Measurements from ENCODE around the gene OGFOD1. TPM values are rescaled to one million over a fixed set of nuclear protein-coding genes. Genes with fewer than 3 reads are reported as not detected.

OGFOD1 gene
- total and polyA plus RNA-seq, 10 of the 15 experiments (the other 5 are each of a cell fraction or from before 2014, with no cell fraction given): 31.4 to 119 (median 51.6) TPM

DNA sequence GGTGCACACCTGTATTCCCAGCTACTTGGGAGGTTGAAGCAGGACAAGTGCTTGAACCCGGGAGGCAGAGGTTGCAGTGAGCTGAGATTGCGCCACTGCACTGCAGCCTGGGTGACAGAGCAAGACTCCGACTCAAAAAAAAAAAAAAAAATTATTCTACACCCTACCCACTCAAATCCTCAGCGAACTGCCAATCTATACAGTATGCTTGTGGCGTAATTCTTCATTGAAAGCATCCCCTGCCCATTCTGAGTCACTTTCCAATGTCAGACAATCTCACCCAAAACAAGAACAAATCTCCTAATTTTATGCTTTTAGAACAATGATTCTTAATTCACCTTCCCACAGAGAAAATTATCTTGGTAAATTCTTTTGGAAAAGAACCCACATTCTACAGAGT, 38.0 kb upstream of the OGFOD1 start (continued):
- TF ChIP-seq, protein P1, sequence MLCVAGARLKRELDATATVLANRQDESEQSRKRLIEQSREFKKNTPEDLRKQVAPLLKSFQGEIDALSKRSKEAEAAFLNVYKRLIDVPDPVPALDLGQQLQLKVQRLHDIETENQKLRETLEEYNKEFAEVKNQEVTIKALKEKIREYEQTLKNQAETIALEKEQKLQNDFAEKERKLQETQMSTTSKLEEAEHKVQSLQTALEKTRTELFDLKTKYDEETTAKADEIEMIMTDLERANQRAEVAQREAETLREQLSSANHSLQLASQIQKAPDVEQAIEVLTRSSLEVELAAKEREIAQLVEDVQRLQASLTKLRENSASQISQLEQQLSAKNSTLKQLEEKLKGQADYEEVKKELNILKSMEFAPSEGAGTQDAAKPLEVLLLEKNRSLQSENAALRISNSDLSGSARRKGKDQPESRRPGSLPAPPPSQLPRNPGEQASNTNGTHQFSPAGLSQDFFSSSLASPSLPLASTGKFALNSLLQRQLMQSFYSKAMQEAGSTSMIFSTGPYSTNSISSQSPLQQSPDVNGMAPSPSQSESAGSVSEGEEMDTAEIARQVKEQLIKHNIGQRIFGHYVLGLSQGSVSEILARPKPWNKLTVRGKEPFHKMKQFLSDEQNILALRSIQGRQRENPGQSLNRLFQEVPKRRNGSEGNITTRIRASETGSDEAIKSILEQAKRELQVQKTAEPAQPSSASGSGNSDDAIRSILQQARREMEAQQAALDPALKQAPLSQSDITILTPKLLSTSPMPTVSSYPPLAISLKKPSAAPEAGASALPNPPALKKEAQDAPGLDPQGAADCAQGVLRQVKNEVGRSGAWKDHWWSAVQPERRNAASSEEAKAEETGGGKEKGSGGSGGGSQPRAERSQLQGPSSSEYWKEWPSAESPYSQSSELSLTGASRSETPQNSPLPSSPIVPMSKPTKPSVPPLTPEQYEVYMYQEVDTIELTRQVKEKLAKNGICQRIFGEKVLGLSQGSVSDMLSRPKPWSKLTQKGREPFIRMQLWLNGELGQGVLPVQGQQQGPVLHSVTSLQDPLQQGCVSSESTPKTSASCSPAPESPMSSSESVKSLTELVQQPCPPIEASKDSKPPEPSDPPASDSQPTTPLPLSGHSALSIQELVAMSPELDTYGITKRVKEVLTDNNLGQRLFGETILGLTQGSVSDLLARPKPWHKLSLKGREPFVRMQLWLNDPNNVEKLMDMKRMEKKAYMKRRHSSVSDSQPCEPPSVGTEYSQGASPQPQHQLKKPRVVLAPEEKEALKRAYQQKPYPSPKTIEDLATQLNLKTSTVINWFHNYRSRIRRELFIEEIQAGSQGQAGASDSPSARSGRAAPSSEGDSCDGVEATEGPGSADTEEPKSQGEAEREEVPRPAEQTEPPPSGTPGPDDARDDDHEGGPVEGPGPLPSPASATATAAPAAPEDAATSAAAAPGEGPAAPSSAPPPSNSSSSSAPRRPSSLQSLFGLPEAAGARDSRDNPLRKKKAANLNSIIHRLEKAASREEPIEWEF (IDR thresholded peaks at IDR 0.05; ENCODE audit: insufficient replicate concordance, low read depth, low read length): no peak
- no peak for TF ChIP-seq REST (IDR thresholded peaks at IDR 0.05; ENCODE audit: low read depth, low read length)
- no peak for TF ChIP-seq ZBED1 (IDR thresholded peaks at IDR 0.05; ENCODE audit: borderline replicate concordance)
- no peak for TF ChIP-seq DPF2 (IDR thresholded peaks at IDR 0.05)
- TF ChIP-seq, protein P2, sequence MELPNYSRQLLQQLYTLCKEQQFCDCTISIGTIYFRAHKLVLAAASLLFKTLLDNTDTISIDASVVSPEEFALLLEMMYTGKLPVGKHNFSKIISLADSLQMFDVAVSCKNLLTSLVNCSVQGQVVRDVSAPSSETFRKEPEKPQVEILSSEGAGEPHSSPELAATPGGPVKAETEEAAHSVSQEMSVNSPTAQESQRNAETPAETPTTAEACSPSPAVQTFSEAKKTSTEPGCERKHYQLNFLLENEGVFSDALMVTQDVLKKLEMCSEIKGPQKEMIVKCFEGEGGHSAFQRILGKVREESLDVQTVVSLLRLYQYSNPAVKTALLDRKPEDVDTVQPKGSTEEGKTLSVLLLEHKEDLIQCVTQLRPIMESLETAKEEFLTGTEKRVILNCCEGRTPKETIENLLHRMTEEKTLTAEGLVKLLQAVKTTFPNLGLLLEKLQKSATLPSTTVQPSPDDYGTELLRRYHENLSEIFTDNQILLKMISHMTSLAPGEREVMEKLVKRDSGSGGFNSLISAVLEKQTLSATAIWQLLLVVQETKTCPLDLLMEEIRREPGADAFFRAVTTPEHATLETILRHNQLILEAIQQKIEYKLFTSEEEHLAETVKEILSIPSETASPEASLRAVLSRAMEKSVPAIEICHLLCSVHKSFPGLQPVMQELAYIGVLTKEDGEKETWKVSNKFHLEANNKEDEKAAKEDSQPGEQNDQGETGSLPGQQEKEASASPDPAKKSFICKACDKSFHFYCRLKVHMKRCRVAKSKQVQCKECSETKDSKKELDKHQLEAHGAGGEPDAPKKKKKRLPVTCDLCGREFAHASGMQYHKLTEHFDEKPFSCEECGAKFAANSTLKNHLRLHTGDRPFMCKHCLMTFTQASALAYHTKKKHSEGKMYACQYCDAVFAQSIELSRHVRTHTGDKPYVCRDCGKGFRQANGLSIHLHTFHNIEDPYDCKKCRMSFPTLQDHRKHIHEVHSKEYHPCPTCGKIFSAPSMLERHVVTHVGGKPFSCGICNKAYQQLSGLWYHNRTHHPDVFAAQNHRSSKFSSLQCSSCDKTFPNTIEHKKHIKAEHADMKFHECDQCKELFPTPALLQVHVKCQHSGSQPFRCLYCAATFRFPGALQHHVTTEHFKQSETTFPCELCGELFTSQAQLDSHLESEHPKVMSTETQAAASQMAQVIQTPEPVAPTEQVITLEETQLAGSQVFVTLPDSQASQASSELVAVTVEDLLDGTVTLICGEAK (IDR thresholded peaks at IDR 0.05; ENCODE audit: borderline replicate concordance): no peak

All from GM12878 (cell line).